DND-41 (cell line): ENCODE data around the gene SLC24A4.

Experiments
- ATAC-seq: fragments of 200-7000 bp; cut with Tn5 transposase; 3 replicates; pipeline ENCODE4 v1.9.1; 2021; ENCODE audit warnings: low read depth; ENCODE audit not compliant: insufficient read depth
- DNase-seq: peaks from one replicate; pipeline ENCODE4 v3.0.0-alpha.2; 2020
- H2AFZ ChIP-seq: 2 replicates; pipeline ENCODE4 v1.6.0; 2012; ENCODE audit warnings: low read depth, low read length
- H3K27ac ChIP-seq: 2 replicates; pipeline ENCODE4 v1.5.1; 2012; ENCODE audit warnings: low read length, inconsistent platforms
- H3K27me3 ChIP-seq: fragments of 200-600 bp; sonication (generic); 2 replicates; pipeline ENCODE4 v1.6.0; 2012; ENCODE audit warnings: low read length, mild to moderate bottlenecking, inconsistent platforms; ENCODE audit not compliant: insufficient read depth, poor library complexity
- H3K36me3 ChIP-seq: 2 replicates; pipeline ENCODE4 v1.5.1; 2012; ENCODE audit warnings: low read length, inconsistent platforms; ENCODE audit not compliant: insufficient read depth
- H3K4me1 ChIP-seq: 2 replicates; pipeline ENCODE4 v1.5.1; 2012; ENCODE audit warnings: mild to moderate bottlenecking, low read length; ENCODE audit not compliant: insufficient read depth
- H3K4me2 ChIP-seq: 2 replicates; pipeline ENCODE4 v1.6.0; 2012; ENCODE audit warnings: mild to moderate bottlenecking, moderate library complexity, low read length, inconsistent platforms; ENCODE audit not compliant: insufficient read depth
- H3K4me3 ChIP-seq, 2 experiments: fragments of 200-600 bp in 1 of 2; shearing (Covaris generic) in 1 of 2; 2 replicates each; pipeline ENCODE4 v1.5.1; 2012 to 2016; ENCODE audit warnings: inconsistent platforms in 2 of 2, low read length in 2 of 2, mild to moderate bottlenecking in 2 of 2, low read depth in 1 of 2, moderate library complexity in 1 of 2
- H3K79me2 ChIP-seq: 2 replicates; pipeline ENCODE4 v1.6.0; 2012; ENCODE audit warnings: low read length, inconsistent platforms; ENCODE audit not compliant: insufficient read depth
- H3K9ac ChIP-seq: 2 replicates; pipeline ENCODE4 v1.6.0; 2012; ENCODE audit warnings: low read depth, mild to moderate bottlenecking, inconsistent platforms, low read length, moderate library complexity
- H3K9me3 ChIP-seq: 2 replicates; pipeline ENCODE4 v1.5.1; 2012; ENCODE audit warnings: low read length, moderate library complexity, mild to moderate bottlenecking, inconsistent platforms; ENCODE audit not compliant: insufficient read depth, severe bottlenecking
- H4K20me1 ChIP-seq: 2 replicates; pipeline ENCODE4 v1.6.0; 2012; ENCODE audit warnings: low read length; ENCODE audit not compliant: insufficient read depth
- CTCF ChIP-seq: IDR thresholded peaks from 2 replicates; pipeline ENCODE4 v1.5.1; 2012; ENCODE audit warnings: borderline replicate concordance, low read length, moderate library complexity, mild to moderate bottlenecking; ENCODE audit not compliant: poor library complexity, severe bottlenecking; ENCODE audit errors: extremely low read depth
- EZH2 ChIP-seq: IDR thresholded peaks from 3 replicates; pipeline ENCODE4 v1.6.1; 2012; ENCODE audit warnings: borderline replicate concordance, low read depth, mild to moderate bottlenecking, moderate library complexity, low read length, inconsistent platforms; ENCODE audit not compliant: severe bottlenecking

SLC24A4 gene

GRCh38 chr14:92538412-92538985 lies 215.5 kb downstream of the SLC24A4 start:
- no peak for DNase-seq
- Histone ChIP-seq H4K20me1 (no peaks in the 10 kb centered on the region), H3K4me1 (no peaks in the 10 kb centered on the region), H3K9me3 (no peaks in the 10 kb centered on the region), H2AFZ (no peak overlapping the region), H3K36me3 (no peaks in the 10 kb centered on the region), H3K9ac (no peak overlapping the region), H3K4me3 (no peak overlapping the region), H3K27me3 (no peaks in the 10 kb centered on the region), H3K79me2 (no peaks in the 10 kb centered on the region), H3K4me2 (no peak overlapping the region), H3K27ac (no peak overlapping the region)
- TF ChIP-seq EZH2 (no peak), CTCF (no peak)
- ATAC-seq, result no peak

GRCh38 chr14:92539419-92539818 lies 216.5 kb downstream of the SLC24A4 start:
- Histone ChIP-seq H3K9ac (no peak overlapping the region), H3K9me3 (no peaks in the 10 kb centered on the region), H3K27me3 (no peaks in the 10 kb centered on the region), H3K4me1 (no peaks in the 10 kb centered on the region), H3K36me3 (no peaks in the 10 kb centered on the region), H3K79me2 (no peaks in the 10 kb centered on the region), H3K27ac (no peak overlapping the region), H3K4me3 (no peak overlapping the region), H3K4me2 (no peak overlapping the region), H2AFZ (no peak overlapping the region), H4K20me1 (no peaks in the 10 kb centered on the region)
- ATAC-seq, result no peak
- DNase-seq, result no peak
- TF ChIP-seq EZH2 (no peak), CTCF (no peak)

- no peak overlapping the region for H3K27ac ChIP-seq
- H3K9ac ChIP-seq, result no peak overlapping the region
- ATAC-seq (no peak), DNase-seq (no peak)
- H3K4me3 ChIP-seq, result no peak overlapping the region
- TF ChIP-seq EZH2 (no peak), CTCF (no peak)
- no peak overlapping the region for H2AFZ ChIP-seq
- H3K79me2 ChIP-seq, result no peaks in the 10 kb centered on the region
- H3K27me3 ChIP-seq, result no peaks in the 10 kb centered on the region
- no peaks in the 10 kb centered on the region for H4K20me1 ChIP-seq
- H3K36me3 ChIP-seq, result no peaks in the 10 kb centered on the region
- H3K4me2 ChIP-seq, result no peak overlapping the region
- H3K9me3 ChIP-seq, result no peaks in the 10 kb centered on the region
- H3K4me1 ChIP-seq, result no peaks in the 10 kb centered on the region
Measured at GRCh38 chr14:92539875-92540274, 216.9 kb downstream of the SLC24A4 start.

GRCh38 chr14:92540472-92541048 lies 217.6 kb downstream of the SLC24A4 start:
- Histone ChIP-seq H3K27ac (no peak overlapping the region), H3K4me1 (no peaks in the 10 kb centered on the region), H3K36me3 (no peaks in the 10 kb centered on the region), H4K20me1 (no peaks in the 10 kb centered on the region), H3K9me3 (no peaks in the 10 kb centered on the region), H3K4me2 (no peak overlapping the region), H3K4me3 (no peak overlapping the region), H3K9ac (no peak overlapping the region), H3K79me2 (no peaks in the 10 kb centered on the region), H3K27me3 (no peaks in the 10 kb centered on the region), H2AFZ (no peak overlapping the region)
- TF ChIP-seq CTCF, result no peak
- DNase-seq, result no peak
- no peak for ATAC-seq
